Naive B cell (primary cell): Measurements from ENCODE around the gene PSMC3IP. TPM values are rescaled to one million over a fixed set of nuclear protein-coding genes. Genes with fewer than 3 reads are reported as not detected.

Source experiments
- ATAC-seq, 2 donors: fragments of 150-1000 bp; cut with Tn5 transposase; 2 replicates each; pipeline ENCODE4 v1.10.0; 2021; ENCODE audit warnings: low read depth in 2 of 2, mild to moderate bottlenecking in 2 of 2, moderate library complexity in 2 of 2
- DNase-seq: peaks from one replicate; pipeline ENCODE4 v3.0.0; 2022
- H3K27ac Mint-ChIP-seq, 6 donors: one replicate each; pipeline ENCODE4 v1.8.0; 2020 to 2022; ENCODE audit warnings: mild to moderate bottlenecking in 6 of 6, mixed read lengths in 6 of 6, moderate library complexity in 5 of 6, inconsistent platforms in 2 of 6
- H3K27me3 Mint-ChIP-seq, 3 donors: one replicate each; pipeline ENCODE4 v1.8.0; 2021 to 2022; ENCODE audit warnings: mixed read lengths in 3 of 3, mild to moderate bottlenecking in 1 of 3
- H3K36me3 Mint-ChIP-seq, 2 donors: one replicate each; pipeline ENCODE4 v1.8.0; 2020 to 2022; ENCODE audit warnings: mixed read lengths in 2 of 2, inconsistent platforms in 1 of 2, mild to moderate bottlenecking in 1 of 2
- H3K4me1 Mint-ChIP-seq, 3 donors: one replicate each; pipeline ENCODE4 v1.8.0; 2020 to 2022; ENCODE audit warnings: mixed read lengths in 3 of 3, inconsistent platforms in 1 of 3, mild to moderate bottlenecking in 1 of 3, moderate library complexity in 1 of 3
- H3K4me3 Mint-ChIP-seq, 8 donors: one replicate each; pipeline ENCODE4 v1.8.0; 2020 to 2022; ENCODE audit warnings: mild to moderate bottlenecking in 8 of 8, mixed read lengths in 8 of 8, moderate library complexity in 8 of 8, inconsistent platforms in 2 of 8
- H3K9me3 Mint-ChIP-seq, 7 donors: one replicate each; pipeline ENCODE4 v1.8.0; 2020 to 2022; ENCODE audit warnings: mixed read lengths in 7 of 7, mild to moderate bottlenecking in 5 of 7, inconsistent platforms in 2 of 7, moderate library complexity in 1 of 7
- polyA plus RNA-seq, 6 donors: library from polyadenylated mRNA; unstranded; fragments of 300-500 nt; fragmentation: Illumina TruSeq; gene quantifications; one replicate each; pipeline ENCODE4 v1.2.3, GENCODE V29; 2021; ENCODE audit warnings: low read depth in 6 of 6

PSMC3IP gene
- polyA plus RNA-seq, 6 donors from 2014 or later: 1.5 to 2.9 (median 2.4) TPM; not detected in 1

DNA sequence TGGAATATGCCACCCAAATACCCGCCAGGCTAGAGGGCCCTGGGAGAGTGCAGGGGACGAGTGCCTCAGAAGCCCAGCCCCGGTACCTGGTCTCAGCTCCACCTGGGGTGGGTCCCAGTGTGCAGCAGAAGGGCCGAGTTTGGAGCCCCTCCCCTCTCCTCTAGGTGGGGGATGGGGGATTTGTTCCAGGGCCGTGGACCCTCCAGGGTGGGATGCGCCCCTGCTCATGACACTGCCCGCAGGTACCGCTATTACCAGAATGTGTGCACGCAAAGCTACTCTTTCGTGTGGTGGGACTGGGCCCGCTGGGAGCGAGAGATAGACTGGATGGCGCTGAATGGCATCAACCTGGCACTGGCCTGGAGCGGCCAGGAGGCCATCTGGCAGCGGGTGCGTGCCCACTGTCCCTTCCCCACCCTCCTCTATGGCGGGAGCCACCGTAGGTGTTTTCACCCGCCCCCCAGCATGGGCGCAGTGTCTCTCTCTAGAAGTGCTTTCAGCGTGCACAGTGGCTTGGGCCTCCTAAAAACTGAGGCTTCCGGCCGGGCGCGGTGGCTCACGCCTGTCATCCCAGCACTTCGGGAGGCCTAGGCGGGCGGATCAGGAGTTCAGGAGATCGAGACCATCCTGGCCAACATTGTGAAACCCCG lies 40.2 kb downstream of the PSMC3IP start:
- H3K4me3 Mint-ChIP-seq: peak overlapping the region; percentile 81 to 92 (median 88)
- DNase-seq (no peak), ATAC-seq (no peak)
- H3K4me1 Mint-ChIP-seq: peaks cover 26 to 34% (median 29%) of the 10 kb centered on the region in 3 donors
- H3K27ac Mint-ChIP-seq: peak overlapping the region in 4 of 6 donors; percentile 56 to 93 (median 84)
- H3K9me3 Mint-ChIP-seq: no peaks in the 10 kb centered on the region
- H3K27me3 Mint-ChIP-seq: no peaks in the 10 kb centered on the region
- no peaks in the 10 kb centered on the region for H3K36me3 Mint-ChIP-seq

DNA sequence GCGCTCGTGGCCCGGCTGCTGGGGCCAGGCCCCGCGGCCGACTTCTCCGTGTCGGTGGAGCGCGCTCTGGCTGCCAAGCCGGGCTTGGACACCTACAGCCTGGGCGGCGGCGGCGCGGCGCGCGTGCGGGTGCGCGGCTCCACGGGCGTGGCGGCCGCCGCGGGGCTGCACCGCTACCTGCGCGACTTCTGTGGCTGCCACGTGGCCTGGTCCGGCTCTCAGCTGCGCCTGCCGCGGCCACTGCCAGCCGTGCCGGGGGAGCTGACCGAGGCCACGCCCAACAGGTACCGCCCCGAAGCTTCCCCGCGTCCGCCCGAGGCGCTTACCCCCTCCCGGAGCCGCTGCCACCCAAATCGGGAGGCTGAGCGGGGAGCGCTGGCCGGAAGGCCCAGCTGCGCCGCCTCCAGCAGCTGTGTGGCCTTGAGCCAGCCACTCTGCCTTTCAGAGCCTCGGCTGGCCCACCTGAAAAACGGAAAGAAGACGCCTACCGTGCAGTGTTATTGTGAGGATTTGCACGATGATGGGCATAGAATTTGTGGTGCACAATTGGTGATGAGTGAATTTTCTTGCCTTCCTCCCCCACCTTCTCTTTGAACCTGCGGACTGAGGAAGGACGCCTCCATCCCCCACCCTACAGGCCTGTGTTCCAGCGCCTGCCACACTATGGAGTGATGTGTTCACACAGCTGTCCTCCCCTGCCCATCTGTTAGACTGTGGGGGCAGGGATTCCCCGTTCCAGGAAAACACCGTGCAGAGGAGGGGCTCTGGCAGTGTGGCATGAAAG lies 41.0 kb downstream of the PSMC3IP start:
- no peaks in the 10 kb centered on the region for H3K27me3 Mint-ChIP-seq
- ATAC-seq: peak; percentile 52 to 56
- DNase-seq: no peak
- H3K4me3 Mint-ChIP-seq: peak overlapping the region; percentile 81 to 92 (median 88)
- H3K36me3 Mint-ChIP-seq: no peaks in the 10 kb centered on the region
- H3K27ac Mint-ChIP-seq: peak overlapping the region in 4 of 6 donors; percentile 78 to 93 (median 92)
- peaks cover 28 to 37% (median 33%) of the 10 kb centered on the region in 3 donors for H3K4me1 Mint-ChIP-seq
- no peaks in the 10 kb centered on the region for H3K9me3 Mint-ChIP-seq

DNA sequence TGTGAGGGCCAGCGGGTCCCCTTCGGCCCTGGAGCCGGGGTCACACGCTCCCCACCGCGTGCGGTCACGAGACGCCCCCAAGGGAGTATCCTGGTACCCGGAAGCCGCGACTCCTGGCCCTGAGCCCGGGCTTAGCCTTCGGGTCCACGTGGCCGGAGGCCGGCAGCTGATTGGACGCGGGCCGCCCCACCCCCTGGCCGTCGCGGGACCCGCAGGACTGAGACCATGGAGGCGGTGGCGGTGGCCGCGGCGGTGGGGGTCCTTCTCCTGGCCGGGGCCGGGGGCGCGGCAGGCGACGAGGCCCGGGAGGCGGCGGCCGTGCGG lies 41.5 kb downstream of the PSMC3IP start, which contains the start of gene NAGLU:
TSS of gene NAGLU (plus strand) at position 194 of the 324 bp plus-strand sequence. CDS start at position 226, 32 bp downstream.
- no peaks in the 10 kb centered on the region for H3K9me3 Mint-ChIP-seq
- peak within 1 kb of the TSS; percentile 92 to 98 (median 96) for H3K27ac Mint-ChIP-seq
- no peaks in the 10 kb centered on the region for H3K36me3 Mint-ChIP-seq
- ATAC-seq (peak; percentile 90 to 91), DNase-seq (peak; percentile 93)
- peak within 1 kb of the TSS; percentile 83 to 95 (median 88) for H3K4me3 Mint-ChIP-seq
- peaks cover 29 to 43% (median 38%) of the 10 kb centered on the region in 3 donors for H3K4me1 Mint-ChIP-seq
- no peaks in the 10 kb centered on the region for H3K27me3 Mint-ChIP-seq

DNA sequence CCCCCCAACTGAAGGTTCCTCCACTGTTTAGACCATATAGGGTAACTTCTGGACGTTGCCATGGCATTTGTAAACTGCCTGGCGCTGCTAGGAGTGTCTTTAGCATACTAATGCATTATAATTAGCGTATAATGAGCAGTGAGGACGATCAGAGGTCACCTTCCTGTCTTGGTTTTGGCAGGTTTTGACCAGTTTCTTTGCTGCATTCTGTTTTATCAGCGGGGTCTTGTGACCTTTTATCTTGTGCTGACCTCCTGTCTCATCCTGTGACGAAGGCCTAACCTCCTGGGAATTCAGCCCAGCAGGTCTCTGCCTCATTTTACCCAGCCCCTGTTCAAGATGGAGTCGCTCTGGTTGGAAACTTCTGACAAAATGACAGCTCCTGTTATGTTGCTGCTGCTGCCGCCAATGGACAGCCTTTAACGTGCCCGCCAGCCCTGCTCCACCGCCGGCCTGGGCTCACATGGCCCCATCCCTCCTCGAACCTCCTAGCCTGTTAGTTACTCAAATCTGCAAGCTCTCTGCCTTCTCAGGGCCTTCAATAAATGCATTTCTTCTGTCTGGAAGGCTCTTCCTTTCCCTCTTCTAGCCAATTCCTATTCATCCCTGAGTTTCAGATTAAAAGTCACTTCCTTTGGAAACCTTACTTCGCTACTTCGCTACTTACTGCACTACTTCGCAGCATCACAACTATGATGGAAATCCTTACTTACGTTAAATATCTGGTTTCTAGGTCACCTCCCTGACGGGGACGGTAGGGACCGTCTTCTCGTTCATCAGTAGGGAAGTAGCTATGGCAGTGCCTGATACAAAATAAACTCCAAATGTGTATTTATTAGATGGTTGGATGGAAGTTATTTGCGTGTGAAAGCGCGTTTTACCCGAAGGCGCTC lies 42.1 kb downstream of the PSMC3IP start:
- no peaks in the 10 kb centered on the region for H3K36me3 Mint-ChIP-seq
- no peak for DNase-seq
- ATAC-seq: peak; percentile 24 to 29
- peak overlapping the region; percentile 92 to 98 (median 96) for H3K27ac Mint-ChIP-seq
- no peaks in the 10 kb centered on the region for H3K9me3 Mint-ChIP-seq
- peaks cover 33 to 49% (median 44%) of the 10 kb centered on the region in 3 donors for H3K4me1 Mint-ChIP-seq
- no peaks in the 10 kb centered on the region for H3K27me3 Mint-ChIP-seq
- peak overlapping the region; percentile 83 to 95 (median 88) for H3K4me3 Mint-ChIP-seq

DNA sequence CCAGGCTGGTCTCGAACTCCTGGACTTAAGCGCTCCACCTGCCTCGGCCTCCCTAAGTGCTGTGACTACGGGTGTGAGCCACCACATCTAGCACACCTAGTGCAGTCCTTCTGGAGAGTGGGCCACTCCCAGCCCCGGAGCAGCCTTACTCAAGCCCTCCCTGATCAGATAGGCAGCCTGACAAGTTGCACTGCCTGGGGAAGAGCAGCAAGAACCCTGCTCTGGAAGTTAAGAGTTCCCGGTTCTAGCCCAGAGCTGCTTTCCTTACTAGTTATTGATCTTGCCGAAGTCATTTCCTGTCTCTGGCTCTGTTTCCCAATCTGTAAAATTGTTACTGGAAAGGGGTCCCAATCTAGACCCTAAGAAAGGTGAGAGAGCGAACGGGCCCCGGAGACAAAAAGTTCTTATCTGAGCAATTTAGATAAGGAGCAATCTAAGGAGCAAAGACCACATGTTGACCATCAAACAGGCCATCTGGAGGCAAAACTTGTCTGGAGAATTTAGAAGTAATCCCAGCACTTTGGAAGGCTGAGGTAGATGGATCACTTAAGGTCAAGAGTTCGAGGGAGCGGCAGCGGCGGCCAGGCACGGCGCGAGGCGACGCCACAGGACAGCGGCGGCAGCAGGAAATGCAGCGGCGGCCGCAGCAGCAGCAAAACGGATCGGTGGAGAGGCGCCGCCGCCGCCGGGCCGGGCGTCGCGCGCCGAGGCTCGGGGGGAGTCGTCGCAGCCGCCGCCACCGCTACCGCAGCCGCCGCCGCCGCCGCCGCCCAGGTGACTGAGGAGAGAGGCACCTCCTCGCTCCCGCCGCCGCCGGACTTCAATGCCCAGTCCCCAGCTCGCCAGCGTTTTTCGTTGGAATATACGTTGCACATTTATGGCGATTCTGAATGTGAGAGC lies 45.8 kb downstream of the PSMC3IP start:
- ATAC-seq (peak; percentile 22 to 26), DNase-seq (peak; percentile 57)
- peak overlapping the region; percentile 74 to 92 (median 86) for H3K4me3 Mint-ChIP-seq
- H3K4me1 Mint-ChIP-seq: peaks cover 31 to 46% (median 42%) of the 10 kb centered on the region in 3 donors
- no peaks in the 10 kb centered on the region for H3K9me3 Mint-ChIP-seq
- H3K27ac Mint-ChIP-seq: peak overlapping the region in 4 of 6 donors; percentile 66 to 88 (median 76)
- H3K36me3 Mint-ChIP-seq: no peaks in the 10 kb centered on the region
- no peaks in the 10 kb centered on the region for H3K27me3 Mint-ChIP-seq

DNA sequence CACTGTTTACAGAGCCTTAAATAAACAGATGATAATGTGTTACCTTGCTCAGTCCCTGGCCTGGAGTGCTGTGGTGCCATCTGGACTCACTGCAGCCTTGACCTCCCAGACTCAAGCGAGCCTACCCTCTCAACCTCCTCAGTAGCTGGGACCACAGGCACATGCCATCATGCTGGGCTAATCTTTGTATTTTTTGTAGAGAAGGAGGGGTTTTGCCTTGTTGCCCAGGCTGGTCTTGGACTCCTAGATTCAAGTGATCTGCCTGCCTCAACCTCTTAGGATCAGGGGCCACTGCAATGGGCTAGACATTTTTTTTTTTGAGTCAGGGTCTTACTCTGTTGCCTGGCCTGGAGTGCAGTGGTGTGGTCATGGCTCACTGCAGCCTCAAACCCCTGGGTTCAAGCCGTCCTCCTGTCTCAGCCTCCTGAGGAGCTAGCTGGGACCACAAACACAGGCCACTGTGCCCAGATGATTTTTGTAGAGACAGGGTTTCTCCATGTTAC lies 46.5 kb downstream of the PSMC3IP start:
- no peaks in the 10 kb centered on the region for H3K27me3 Mint-ChIP-seq
- no peak for ATAC-seq
- peak overlapping the region in 3 of 6 donors; percentile 58 to 74 (median 63) for H3K27ac Mint-ChIP-seq
- no peaks in the 10 kb centered on the region for H3K36me3 Mint-ChIP-seq
- no peak for DNase-seq
- peaks cover 30 to 45% (median 39%) of the 10 kb centered on the region in 3 donors for H3K4me1 Mint-ChIP-seq
- peak overlapping the region; percentile 31 to 92 (median 86) for H3K4me3 Mint-ChIP-seq
- no peaks in the 10 kb centered on the region for H3K9me3 Mint-ChIP-seq

DNA sequence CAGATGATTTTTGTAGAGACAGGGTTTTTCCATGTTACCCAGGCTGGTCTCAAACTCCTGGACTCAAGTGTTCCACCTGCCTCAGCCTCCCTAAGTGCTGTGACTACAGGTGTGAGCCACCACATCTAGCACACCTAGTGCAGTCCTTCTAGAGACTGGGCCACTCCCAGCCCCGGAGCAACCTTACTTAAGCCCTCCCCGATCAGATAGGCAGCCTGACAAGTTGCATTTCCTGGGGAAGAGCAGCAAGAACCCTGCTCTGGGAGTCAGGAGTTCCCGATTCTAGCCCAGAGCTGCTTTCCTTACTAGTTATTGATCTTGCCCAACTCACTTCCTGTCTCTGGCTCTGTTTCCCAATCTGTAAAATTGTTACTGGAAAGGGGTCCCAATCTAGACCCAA lies 48.5 kb downstream of the PSMC3IP start:
- peak overlapping the region in 1 of 8 donors; percentile 29 for H3K4me3 Mint-ChIP-seq
- no peaks in the 10 kb centered on the region for H3K27me3 Mint-ChIP-seq
- peak overlapping the region in 1 of 6 donors; percentile 40 for H3K27ac Mint-ChIP-seq
- no peaks in the 10 kb centered on the region for H3K36me3 Mint-ChIP-seq
- ATAC-seq (no peak), DNase-seq (no peak)
- H3K9me3 Mint-ChIP-seq: no peaks in the 10 kb centered on the region
- H3K4me1 Mint-ChIP-seq: peaks cover 24 to 36% (median 31%) of the 10 kb centered on the region in 3 donors

DNA sequence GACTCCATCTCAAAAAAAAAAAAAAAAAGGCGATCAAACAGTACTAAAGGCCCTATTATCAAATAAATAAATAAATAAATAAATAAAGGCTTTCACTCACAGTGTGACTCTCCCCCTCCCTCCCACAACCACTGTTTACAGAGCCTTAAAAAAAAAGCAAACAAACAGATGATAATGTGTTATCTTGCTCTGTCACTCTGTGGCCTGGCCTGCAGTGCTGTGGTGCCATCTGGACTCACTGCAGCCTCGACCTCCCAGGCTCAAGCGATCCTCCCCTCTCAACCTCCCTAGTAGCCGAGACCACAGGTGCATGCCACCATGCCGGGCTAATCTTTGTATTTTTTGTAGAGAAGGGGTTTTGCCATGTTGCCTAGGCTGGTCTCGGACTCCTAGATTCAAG lies 49.6 kb downstream of the PSMC3IP start:
- Mint-ChIP-seq H3K27ac (no peak overlapping the region), H3K27me3 (no peaks in the 10 kb centered on the region)

DNA sequence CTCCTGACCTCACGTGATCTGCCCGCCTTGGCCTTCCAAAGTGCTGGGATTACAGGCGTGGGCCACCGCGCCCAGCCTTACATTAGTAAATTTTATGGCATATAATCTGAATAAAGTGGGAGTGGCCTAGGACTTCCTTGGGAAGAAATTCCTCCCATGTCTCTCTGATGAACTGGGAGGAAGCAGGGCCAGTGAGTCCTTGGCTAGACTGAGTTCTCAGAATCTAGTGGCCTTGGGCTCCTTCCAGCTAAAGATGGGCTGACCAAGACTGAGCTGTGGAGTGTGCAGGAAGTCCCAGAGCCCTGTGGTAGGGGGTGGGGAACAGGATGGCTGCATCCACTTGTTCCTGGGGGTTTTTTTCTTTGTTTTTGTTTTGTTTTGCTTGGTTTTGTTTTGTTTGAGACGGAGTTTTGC lies 51.5 kb downstream of the PSMC3IP start:
- DNase-seq: no peak
- no peak overlapping the region for H3K4me3 Mint-ChIP-seq
- H3K27ac Mint-ChIP-seq: peak overlapping the region in 1 of 6 donors; percentile 78
- no peaks in the 10 kb centered on the region for H3K27me3 Mint-ChIP-seq
- H3K36me3 Mint-ChIP-seq: peaks cover 0 to 17% of the 10 kb centered on the region in 2 donors
- no peaks in the 10 kb centered on the region for H3K9me3 Mint-ChIP-seq
- H3K4me1 Mint-ChIP-seq: peaks cover 17 to 27% (median 27%) of the 10 kb centered on the region in 3 donors
- no peak for ATAC-seq

More for the DNA sequence above, 49.6 kb downstream of the PSMC3IP start:
- Mint-ChIP-seq H3K36me3 (no peaks in the 10 kb centered on the region), H3K9me3 (no peaks in the 10 kb centered on the region), H3K4me1 (peaks cover 18 to 36% (median 31%) of the 10 kb centered on the region in 3 donors), H3K4me3 (no peak overlapping the region)
- no peak for ATAC-seq
- DNase-seq: no peak

DNA sequence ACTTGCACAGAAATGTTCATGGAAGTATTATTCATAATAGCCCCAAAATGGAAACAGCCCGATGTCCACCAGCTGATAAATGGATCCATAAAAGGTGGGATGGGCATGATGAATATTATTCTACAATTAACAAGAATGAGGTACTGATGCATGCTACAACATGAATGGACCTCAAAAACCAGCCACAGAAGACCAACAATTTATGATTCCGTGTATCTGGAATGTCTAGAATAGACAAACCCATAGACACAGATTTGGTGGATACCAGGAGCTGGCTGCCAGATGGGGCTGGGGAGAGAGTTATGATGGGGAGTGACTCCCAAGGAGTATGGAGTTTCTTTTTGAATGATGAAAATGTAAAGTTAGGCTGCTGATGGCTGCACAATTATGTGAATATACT lies 52.3 kb downstream of the PSMC3IP start:
- DNase-seq (no peak), ATAC-seq (no peak)
- no peaks in the 10 kb centered on the region for H3K9me3 Mint-ChIP-seq
- no peak overlapping the region for H3K4me3 Mint-ChIP-seq
- no peaks in the 10 kb centered on the region for H3K27me3 Mint-ChIP-seq
- peaks cover 0 to 18% of the 10 kb centered on the region in 2 donors for H3K36me3 Mint-ChIP-seq
- no peak overlapping the region for H3K27ac Mint-ChIP-seq
- H3K4me1 Mint-ChIP-seq: peaks cover 13 to 23% (median 19%) of the 10 kb centered on the region in 3 donors

DNA sequence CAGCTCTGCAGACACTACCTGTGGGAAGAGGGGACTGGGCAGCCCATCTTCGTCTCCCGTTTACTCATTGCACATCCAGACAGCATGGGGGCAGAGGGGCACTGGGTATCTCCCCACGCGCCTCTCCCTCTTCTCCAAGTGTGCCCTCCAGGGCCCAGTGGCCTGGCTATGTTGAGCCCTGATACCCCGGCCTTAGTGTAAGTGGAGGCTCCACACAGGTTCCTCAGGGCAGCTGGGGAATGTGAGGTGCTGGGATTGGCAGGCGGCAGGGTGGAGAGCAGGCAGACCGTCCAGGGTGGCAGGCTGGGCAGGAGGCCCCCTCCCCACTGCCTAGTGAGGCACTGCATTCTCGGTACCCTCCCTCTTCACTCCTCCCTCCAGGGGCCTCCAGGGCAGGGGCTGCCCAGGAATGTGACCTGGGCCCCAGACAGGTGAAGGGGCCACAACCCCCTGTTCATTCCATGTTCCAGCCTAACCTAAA lies 54.7 kb downstream of the PSMC3IP start:
- peaks cover 13 to 17% (median 16%) of the 10 kb centered on the region in 3 donors for H3K4me1 Mint-ChIP-seq
- ATAC-seq (no peak), DNase-seq (no peak)
- no peak overlapping the region for H3K27ac Mint-ChIP-seq
- no peaks in the 10 kb centered on the region for H3K9me3 Mint-ChIP-seq
- H3K4me3 Mint-ChIP-seq: no peak overlapping the region
- no peaks in the 10 kb centered on the region for H3K27me3 Mint-ChIP-seq
- H3K36me3 Mint-ChIP-seq: peaks cover 0 to 18% of the 10 kb centered on the region in 2 donors
